Liver (tissue), 9 donors: ENCODE results near the gene TTBK1. TPM values are rescaled to one million over a fixed set of nuclear protein-coding genes. Genes with fewer than 3 reads are reported as not detected.

Experiments used
- DNase-seq: peaks from one replicate; pipeline ENCODE4 v3.0.0-alpha.2; 2017; ENCODE audit warnings: low spot score
- H3K27ac ChIP-seq, 2 donors: one replicate each; pipeline ENCODE4 v1.7.0; 2013; ENCODE audit warnings: inconsistent platforms in 2 of 2, low read length in 2 of 2, control low read depth in 1 of 2, low read depth in 1 of 2, mild to moderate bottlenecking in 1 of 2
- H3K27me3 ChIP-seq, 4 donors: one replicate each; pipeline versions ENCODE4 v1.6.1 to v1.7.0; 2013; ENCODE audit warnings: low read length in 3 of 4, inconsistent platforms in 1 of 4, mild to moderate bottlenecking in 1 of 4, moderate library complexity in 1 of 4; ENCODE audit not compliant: control insufficient read depth in 4 of 4, insufficient read depth in 4 of 4
- H3K36me3 ChIP-seq, 4 donors: one replicate each; pipeline versions ENCODE4 v1.6.1 to v1.7.0; 2013; ENCODE audit warnings: low read length in 3 of 4, mild to moderate bottlenecking in 3 of 4, low read depth in 1 of 4, moderate library complexity in 1 of 4; ENCODE audit not compliant: control insufficient read depth in 4 of 4, insufficient read depth in 3 of 4
- H3K4me1 ChIP-seq, 4 donors: one replicate each; pipeline versions ENCODE4 v1.6.1 to v1.7.0; 2013; ENCODE audit warnings: low read length in 3 of 4, mild to moderate bottlenecking in 3 of 4, moderate library complexity in 1 of 4; ENCODE audit not compliant: control insufficient read depth in 4 of 4, insufficient read depth in 4 of 4
- H3K4me3 ChIP-seq, 3 donors: one replicate each; pipeline versions ENCODE4 v1.6.1 to v1.7.0; 2013; ENCODE audit warnings: low read length in 3 of 3, control low read depth in 1 of 3, low read depth in 1 of 3, mild to moderate bottlenecking in 1 of 3
- H3K9ac ChIP-seq, 2 donors: one replicate each; pipeline ENCODE4 v1.7.0; 2013; ENCODE audit warnings: low read length in 2 of 2, mild to moderate bottlenecking in 2 of 2, moderate library complexity in 2 of 2, control low read depth in 1 of 2, low read depth in 1 of 2
- H3K9me3 ChIP-seq, 4 donors: one replicate each; pipeline versions ENCODE4 v1.6.1 to v1.7.0; 2013; ENCODE audit warnings: low read length in 3 of 4; ENCODE audit not compliant: control insufficient read depth in 4 of 4
- ATF3 ChIP-seq: IDR thresholded peaks from 2 replicates; pipeline ENCODE4 v1.6.1; 2016; ENCODE audit warnings: antibody characterized with exemption
- CTCF ChIP-seq: fragments of 150-350 bp; IDR thresholded peaks from 2 replicates; pipeline ENCODE4 v1.5.1; 2017; ENCODE audit warnings: improper control_type of control experiment, low read depth, low read length; ENCODE audit not compliant: missing input control
- EGR1 ChIP-seq, 2 donors: IDR thresholded peaks; 2 replicates each; pipeline ENCODE4 v1.6.1; 2016 to 2018; ENCODE audit warnings: antibody characterized with exemption in 2 of 2, low read depth in 2 of 2
- FOXA1 ChIP-seq: IDR thresholded peaks from 2 replicates; pipeline ENCODE4 v1.6.1; 2016; ENCODE audit warnings: antibody characterized with exemption
- FOXA2 ChIP-seq: IDR thresholded peaks from 2 replicates; pipeline ENCODE4 v1.6.1; 2016; ENCODE audit warnings: antibody characterized with exemption
- GABPA ChIP-seq, 2 donors: IDR thresholded peaks in 1 of 2; conservative IDR thresholded peaks in 1 of 2; 2 replicates each; pipeline ENCODE4 v1.6.1; 2016; ENCODE audit warnings: antibody characterized with exemption in 2 of 2, mild to moderate bottlenecking in 1 of 2, moderate library complexity in 1 of 2
- HNF4A ChIP-seq, 2 donors: conservative IDR thresholded peaks; 2 replicates each; pipeline ENCODE4 v1.6.1; 2016; ENCODE audit warnings: antibody characterized with exemption in 2 of 2, mild to moderate bottlenecking in 2 of 2
- HNF4G ChIP-seq: IDR thresholded peaks from 2 replicates; pipeline ENCODE4 v1.6.1; 2016; ENCODE audit warnings: antibody characterized with exemption
- JUND ChIP-seq, 2 donors: IDR thresholded peaks; 2 replicates each; pipeline ENCODE4 v1.6.1; 2016; ENCODE audit warnings: antibody characterized with exemption in 2 of 2
- MAX ChIP-seq: IDR thresholded peaks from 2 replicates; pipeline ENCODE4 v1.6.1; 2016; ENCODE audit warnings: antibody characterized with exemption
- NR2F2 ChIP-seq: IDR thresholded peaks from 2 replicates; pipeline ENCODE4 v1.6.1; 2016; ENCODE audit warnings: antibody characterized with exemption
- RAD21 ChIP-seq, 2 donors: IDR thresholded peaks; 2 replicates each; pipeline ENCODE4 v1.6.1; 2016; ENCODE audit warnings: antibody characterized with exemption in 2 of 2, mild to moderate bottlenecking in 2 of 2
- REST ChIP-seq: IDR thresholded peaks from 2 replicates; pipeline ENCODE4 v1.6.1; 2016; ENCODE audit warnings: antibody characterized with exemption, mild to moderate bottlenecking
- YY1 ChIP-seq: IDR thresholded peaks from 2 replicates; pipeline ENCODE4 v1.6.1; 2016; ENCODE audit warnings: antibody characterized with exemption, mild to moderate bottlenecking
- ZBTB33 ChIP-seq: IDR thresholded peaks from 2 replicates; pipeline ENCODE4 v1.6.1; 2016; ENCODE audit warnings: antibody characterized with exemption
- WGBS: extraction: QIAGEN DNeasy Blood & Tissue Kit; methylation state at CpG from one replicate; pipeline ENCODE4 v1.1.7; 2013; 5-methylcytosine and 5-hydroxymethylcytosine counted together
- polyA plus RNA-seq, 2 donors: library from polyadenylated mRNA; stranded (reverse) in 1 of 2; unstranded in 1 of 2; fragments of 200-250 nt in 1 of 2; fragments of >200 nt in 1 of 2; fragmentation: Nextera tagmentation in 1 of 2; extraction: Ambion mirVana in 1 of 2; gene quantifications; one replicate each; pipeline versions ENCODE4 v1.2.1 to v1.2.3, GENCODE V29; 2013 to 2015
- total RNA-seq, 2 donors: library from RNA; depleted of rRNA; stranded (reverse); fragments of >200 nt; gene quantifications; one replicate each; pipeline ENCODE4 v1.2.3, GENCODE V29; 2014
- donor health status: healthy.
- donor health status: healthy.
- donor health status: healthy.
- donor health status: healthy.
- donor health status: healthy.

Gene TTBK1
- total and polyA plus RNA-seq, 4 donors: 0.14 to 1.2 (median 0.44) TPM

- TF ChIP-seq FOXA1 (no peak), RAD21 (IDR thresholded peaks at IDR 0.05) (peak in 1 of 2 donors; percentile 3), EGR1 (IDR thresholded peaks at IDR 0.05; ENCODE audit: low read depth in 2 of 2) (no peak)
- H3K4me3 ChIP-seq: peak overlapping the region; percentile 20 to 68 (median 63)
- peaks cover 19 to 82% (median 65%) of the 10 kb centered on the region in 4 donors for H3K4me1 ChIP-seq
- peak overlapping the region; percentile 81 to 92 for H3K27ac ChIP-seq
- no peaks in the 10 kb centered on the region for H3K36me3 ChIP-seq
- no peak for DNase-seq
- no peaks in the 10 kb centered on the region for H3K9me3 ChIP-seq
- H3K9ac ChIP-seq: no peak overlapping the region
- WGBS: 23% methylated on average over 3 of the region's 3 CpGs
- no peaks in the 10 kb centered on the region for H3K27me3 ChIP-seq
Observed at GRCh38 chr6:43268355-43268700, 25.0 kb downstream of the TTBK1 start.

- no peak for DNase-seq
- H3K4me3 ChIP-seq: peak overlapping the region; percentile 37 to 68 (median 63)
- H3K36me3 ChIP-seq: no peaks in the 10 kb centered on the region
- TF ChIP-seq RAD21 (IDR thresholded peaks at IDR 0.05) (no peak), CTCF (no peak), FOXA2 (no peak), MAX (no peak), NR2F2 (no peak), EGR1 (IDR thresholded peaks at IDR 0.05; ENCODE audit: low read depth in 2 of 2) (no peak), ATF3 (no peak), HNF4G (no peak), JUND (IDR thresholded peaks at IDR 0.05) (no peak), GABPA (IDR thresholded peaks at IDR 0.05 in 1 of 2, conservative IDR thresholded peaks at IDR 0.05 in 1 of 2) (no peak)
- H3K9me3 ChIP-seq: no peaks in the 10 kb centered on the region
- H3K9ac ChIP-seq: peak overlapping the region; percentile 4 to 42
- peaks cover 22 to 84% (median 67%) of the 10 kb centered on the region in 4 donors for H3K4me1 ChIP-seq
- no peaks in the 10 kb centered on the region for H3K27me3 ChIP-seq
- WGBS: 45% methylated on average over 10 of the region's 10 CpGs
- peak overlapping the region; percentile 81 to 92 for H3K27ac ChIP-seq
Observed at GRCh38 chr6:43268782-43269272, 25.5 kb downstream of the TTBK1 start.

- DNase-seq: peak; percentile 64
- Histone ChIP-seq H3K9me3 (no peaks in the 10 kb centered on the region), H3K9ac (peak overlapping the region; percentile 5 to 42), H3K27ac (peak overlapping the region; percentile 81 to 92), H3K4me1 (peaks cover 27 to 88% (median 72%) of the 10 kb centered on the region in 4 donors), H3K27me3 (no peaks in the 10 kb centered on the region), H3K36me3 (no peaks in the 10 kb centered on the region), H3K4me3 (peak overlapping the region; percentile 37 to 68 (median 63))
- 2% methylated on average over 44 of the region's 44 CpGs for WGBS
- no peak for TF ChIP-seq ZBTB33
- TF ChIP-seq YY1: peak; percentile 48
- no peak for TF ChIP-seq EGR1 (IDR thresholded peaks at IDR 0.05; ENCODE audit: low read depth in 2 of 2)
- TF ChIP-seq REST: no peak
- no peak for TF ChIP-seq CTCF
- no peak for TF ChIP-seq FOXA1
- peak; percentile 53 to 54 for TF ChIP-seq HNF4A (conservative IDR thresholded peaks at IDR 0.05)
- no peak for TF ChIP-seq ATF3
- TF ChIP-seq RAD21 (IDR thresholded peaks at IDR 0.05): no peak
- TF ChIP-seq JUND (IDR thresholded peaks at IDR 0.05): peak in 1 of 2 donors; percentile 11
Observed at GRCh38 chr6:43269273-43270007, 26.2 kb downstream of the TTBK1 start.
